ENCODE measurements around the gene TFEC.

The TFEC gene

DNA sequence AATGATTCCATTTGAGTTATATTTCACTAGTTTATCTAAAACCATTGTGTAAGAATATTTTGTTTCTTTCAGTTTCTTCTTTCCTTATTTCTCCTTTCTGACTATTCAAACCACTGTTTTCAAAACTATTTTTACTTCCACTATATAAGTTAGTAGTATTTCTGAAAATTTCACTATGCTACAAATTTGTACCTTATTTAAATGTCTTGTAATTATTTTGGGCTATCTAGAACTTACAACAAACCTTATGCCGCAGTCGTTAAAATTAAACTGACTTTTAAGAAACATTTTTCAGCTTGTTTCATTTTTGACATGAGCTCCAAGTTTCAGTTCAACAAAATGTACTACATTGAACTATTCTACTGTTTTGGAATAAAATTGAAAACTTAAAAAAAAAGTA is 1.8 kb downstream of the TFEC start:
- H2BK5ac ChIP-seq (ENCODE audit: low read depth, low read length, poor library complexity): no peak overlapping the region
- H4K12ac ChIP-seq (ENCODE audit: low read depth, low read length): no peak overlapping the region
- no peak overlapping the region for H3K27ac ChIP-seq (ENCODE audit: low read depth, low read length)
- H3K27me3 ChIP-seq (ENCODE audit: insufficient read depth, low read length): no peaks in the 10 kb centered on the region
- no peak for DNase-seq
- H3K14ac ChIP-seq (ENCODE audit: low read length): no peak overlapping the region
- H3K79me1 ChIP-seq (ENCODE audit: low read length): no peaks in the 10 kb centered on the region
- no peak overlapping the region for H3K4me3 ChIP-seq (ENCODE audit: low read depth, low read length)
- no peak overlapping the region for H2AFZ ChIP-seq (ENCODE audit: insufficient read depth, low read length, poor library complexity)
- no peaks in the 10 kb centered on the region for H3K4me1 ChIP-seq (ENCODE audit: control insufficient read depth in 1 of 2, insufficient read depth in 2 of 2, low read length in 2 of 2)
- WGBS (ENCODE audit: extremely low coverage, insufficient coverage, insufficient read length): no CpG with 5 or more reads among the region's 2 CpGs
- no peak overlapping the region for H2BK120ac ChIP-seq (ENCODE audit: insufficient read depth, low read length, poor library complexity)
- no peak overlapping the region for H3K4me2 ChIP-seq (ENCODE audit: low read length)
- no peak overlapping the region for H3K9ac ChIP-seq (ENCODE audit: low read length)
- no peak overlapping the region for H2AK5ac ChIP-seq (ENCODE audit: low read length)
- no peaks in the 10 kb centered on the region for H3K9me3 ChIP-seq (ENCODE audit: insufficient read depth, low read depth, low read length)
- no peak overlapping the region for H4K91ac ChIP-seq (ENCODE audit: low read depth, low read length)
- H3K36me3 ChIP-seq (ENCODE audit: control insufficient read depth in 1 of 2, insufficient read depth in 2 of 2, low read length in 2 of 2): no peaks in the 10 kb centered on the region
- no peaks in the 10 kb centered on the region for H3K79me2 ChIP-seq (ENCODE audit: control insufficient read depth, insufficient read depth, low read length, poor library complexity)
- H4K8ac ChIP-seq (ENCODE audit: low read depth, low read length): no peak overlapping the region
- H3K4ac ChIP-seq (ENCODE audit: low read depth, low read length): no peak overlapping the region
- no peak overlapping the region for H3K18ac ChIP-seq (ENCODE audit: low read length)
- H2BK12ac ChIP-seq (ENCODE audit: low read length): no peak overlapping the region
- H3K23ac ChIP-seq (ENCODE audit: low read length): no peak overlapping the region

DNA sequence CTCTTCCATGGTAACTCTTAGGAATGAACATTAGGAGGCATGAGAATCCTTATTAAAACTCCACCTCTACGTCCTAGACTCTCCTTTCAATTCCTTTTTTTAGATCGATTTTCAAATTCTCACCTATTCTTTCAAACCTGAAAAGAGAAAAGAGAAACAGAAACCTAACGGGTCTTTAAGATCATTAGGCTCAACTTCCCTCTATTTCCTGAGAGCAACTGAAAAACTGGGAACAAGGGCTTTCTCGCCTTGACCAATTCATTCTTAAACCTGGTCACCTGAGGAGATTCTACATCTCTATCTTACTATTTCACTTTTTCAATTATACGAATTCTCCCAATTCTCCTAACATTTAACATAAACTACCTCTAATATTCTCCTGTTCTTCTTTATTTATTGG is 2.8 kb downstream of the TFEC start:
- Histone ChIP-seq H2BK5ac (ENCODE audit: low read depth, low read length, poor library complexity) (no peak overlapping the region), H3K18ac (ENCODE audit: low read length) (no peak overlapping the region), H3K23ac (ENCODE audit: low read length) (no peak overlapping the region), H4K91ac (ENCODE audit: low read depth, low read length) (no peak overlapping the region), H3K4ac (ENCODE audit: low read depth, low read length) (no peak overlapping the region), H3K79me1 (ENCODE audit: low read length) (no peaks in the 10 kb centered on the region), H3K9ac (ENCODE audit: low read length) (no peak overlapping the region), H3K14ac (ENCODE audit: low read length) (no peak overlapping the region), H3K9me3 (ENCODE audit: insufficient read depth, low read depth, low read length) (no peaks in the 10 kb centered on the region), H3K27me3 (ENCODE audit: insufficient read depth, low read length) (no peaks in the 10 kb centered on the region), H3K27ac (ENCODE audit: low read depth, low read length) (no peak overlapping the region), H3K4me2 (ENCODE audit: low read length) (no peak overlapping the region), H3K79me2 (ENCODE audit: control insufficient read depth, insufficient read depth, low read length, poor library complexity) (no peaks in the 10 kb centered on the region), H2AFZ (ENCODE audit: insufficient read depth, low read length, poor library complexity) (no peak overlapping the region), H2BK120ac (ENCODE audit: insufficient read depth, low read length, poor library complexity) (no peak overlapping the region), H4K12ac (ENCODE audit: low read depth, low read length) (no peak overlapping the region), H3K4me3 (ENCODE audit: low read depth, low read length) (no peak overlapping the region), H4K8ac (ENCODE audit: low read depth, low read length) (no peak overlapping the region), H3K36me3 (ENCODE audit: control insufficient read depth in 1 of 2, insufficient read depth in 2 of 2, low read length in 2 of 2) (no peaks in the 10 kb centered on the region), H3K4me1 (ENCODE audit: control insufficient read depth in 1 of 2, insufficient read depth in 2 of 2, low read length in 2 of 2) (no peaks in the 10 kb centered on the region), H2AK5ac (ENCODE audit: low read length) (no peak overlapping the region), H2BK12ac (ENCODE audit: low read length) (no peak overlapping the region)
- no peak for DNase-seq
- 100% methylated on average over 3 of the region's 5 CpGs for WGBS (ENCODE audit: extremely low coverage, insufficient coverage, insufficient read length)

- Histone ChIP-seq H2BK5ac (ENCODE audit: low read depth, low read length, poor library complexity) (no peak overlapping the region), H4K8ac (ENCODE audit: low read depth, low read length) (no peak overlapping the region), H4K91ac (ENCODE audit: low read depth, low read length) (no peak overlapping the region), H3K79me1 (ENCODE audit: low read length) (no peaks in the 10 kb centered on the region), H3K9ac (ENCODE audit: low read length) (no peak overlapping the region), H3K79me2 (ENCODE audit: control insufficient read depth, insufficient read depth, low read length, poor library complexity) (no peaks in the 10 kb centered on the region), H2BK12ac (ENCODE audit: low read length) (no peak overlapping the region), H3K4ac (ENCODE audit: low read depth, low read length) (no peak overlapping the region), H3K4me3 (ENCODE audit: low read depth, low read length) (no peak overlapping the region), H2AK5ac (ENCODE audit: low read length) (no peak overlapping the region), H3K27me3 (ENCODE audit: insufficient read depth, low read length) (no peaks in the 10 kb centered on the region), H2AFZ (ENCODE audit: insufficient read depth, low read length, poor library complexity) (no peak overlapping the region), H3K4me2 (ENCODE audit: low read length) (no peak overlapping the region), H3K36me3 (ENCODE audit: control insufficient read depth in 1 of 2, insufficient read depth in 2 of 2, low read length in 2 of 2) (no peaks in the 10 kb centered on the region), H2BK120ac (ENCODE audit: insufficient read depth, low read length, poor library complexity) (no peak overlapping the region), H4K12ac (ENCODE audit: low read depth, low read length) (no peak overlapping the region), H3K18ac (ENCODE audit: low read length) (no peak overlapping the region), H3K27ac (ENCODE audit: low read depth, low read length) (no peak overlapping the region), H3K14ac (ENCODE audit: low read length) (no peak overlapping the region), H3K9me3 (ENCODE audit: insufficient read depth, low read depth, low read length) (no peaks in the 10 kb centered on the region), H3K4me1 (ENCODE audit: control insufficient read depth in 1 of 2, insufficient read depth in 2 of 2, low read length in 2 of 2) (no peaks in the 10 kb centered on the region), H3K23ac (ENCODE audit: low read length) (no peak overlapping the region)
- peak in 1 of 2 donors; percentile 15 for DNase-seq
- WGBS (ENCODE audit: extremely low coverage, insufficient coverage, insufficient read length): no CpG with 5 or more reads among the region's 1 CpG
Observed at GRCh38 chr7:116024826-116025809, 5.4 kb downstream of the TFEC start.

GRCh38 chr7:116021237-116021636 is 9.3 kb downstream of the TFEC start:
- no peak overlapping the region for H3K18ac ChIP-seq (ENCODE audit: low read length)
- no peak for DNase-seq
- no peaks in the 10 kb centered on the region for H3K79me1 ChIP-seq (ENCODE audit: low read length)
- no peak overlapping the region for H3K14ac ChIP-seq (ENCODE audit: low read length)
- no peak overlapping the region for H3K4me3 ChIP-seq (ENCODE audit: low read depth, low read length)
- no peaks in the 10 kb centered on the region for H3K4me1 ChIP-seq (ENCODE audit: control insufficient read depth in 1 of 2, insufficient read depth in 2 of 2, low read length in 2 of 2)
- H3K9ac ChIP-seq (ENCODE audit: low read length): no peak overlapping the region
- no peaks in the 10 kb centered on the region for H3K9me3 ChIP-seq (ENCODE audit: insufficient read depth, low read depth, low read length)
- H2AFZ ChIP-seq (ENCODE audit: insufficient read depth, low read length, poor library complexity): no peak overlapping the region
- no peak overlapping the region for H3K4ac ChIP-seq (ENCODE audit: low read depth, low read length)
- no peaks in the 10 kb centered on the region for H3K36me3 ChIP-seq (ENCODE audit: control insufficient read depth in 1 of 2, insufficient read depth in 2 of 2, low read length in 2 of 2)
- no peak overlapping the region for H2AK5ac ChIP-seq (ENCODE audit: low read length)
- H3K79me2 ChIP-seq (ENCODE audit: control insufficient read depth, insufficient read depth, low read length, poor library complexity): no peaks in the 10 kb centered on the region
- no peak overlapping the region for H4K12ac ChIP-seq (ENCODE audit: low read depth, low read length)
- no peak overlapping the region for H2BK12ac ChIP-seq (ENCODE audit: low read length)
- H3K23ac ChIP-seq (ENCODE audit: low read length): no peak overlapping the region
- H3K4me2 ChIP-seq (ENCODE audit: low read length): no peak overlapping the region
- no peak overlapping the region for H3K27ac ChIP-seq (ENCODE audit: low read depth, low read length)
- no peak overlapping the region for H4K91ac ChIP-seq (ENCODE audit: low read depth, low read length)
- H3K27me3 ChIP-seq (ENCODE audit: insufficient read depth, low read length): no peaks in the 10 kb centered on the region
- H2BK5ac ChIP-seq (ENCODE audit: low read depth, low read length, poor library complexity): no peak overlapping the region
- H2BK120ac ChIP-seq (ENCODE audit: insufficient read depth, low read length, poor library complexity): no peak overlapping the region
- no peak overlapping the region for H4K8ac ChIP-seq (ENCODE audit: low read depth, low read length)
- no CpG with 5 or more reads among the region's 2 CpGs for WGBS (ENCODE audit: extremely low coverage, insufficient coverage, insufficient read length)

All from trophoblast cell (in vitro differentiated cells and primary cell).